GM21723 (cell line): Measurements from ENCODE around the gene MYL5.
"Not testable (repeated sequence)": the region's sequence is repeated elsewhere in the genome, so short reads cannot be mapped to it uniquely, and the experiment has no call there.

ENCODE experiments used
- ATAC-seq: cut with Tn5 transposase; IDR thresholded peaks from one replicate; pipeline ENCODE4 v1.9.1; 2021; ENCODE audit warnings: mild to moderate bottlenecking, moderate library complexity; ENCODE audit not compliant: unreplicated experiment

MYL5 gene

DNA sequence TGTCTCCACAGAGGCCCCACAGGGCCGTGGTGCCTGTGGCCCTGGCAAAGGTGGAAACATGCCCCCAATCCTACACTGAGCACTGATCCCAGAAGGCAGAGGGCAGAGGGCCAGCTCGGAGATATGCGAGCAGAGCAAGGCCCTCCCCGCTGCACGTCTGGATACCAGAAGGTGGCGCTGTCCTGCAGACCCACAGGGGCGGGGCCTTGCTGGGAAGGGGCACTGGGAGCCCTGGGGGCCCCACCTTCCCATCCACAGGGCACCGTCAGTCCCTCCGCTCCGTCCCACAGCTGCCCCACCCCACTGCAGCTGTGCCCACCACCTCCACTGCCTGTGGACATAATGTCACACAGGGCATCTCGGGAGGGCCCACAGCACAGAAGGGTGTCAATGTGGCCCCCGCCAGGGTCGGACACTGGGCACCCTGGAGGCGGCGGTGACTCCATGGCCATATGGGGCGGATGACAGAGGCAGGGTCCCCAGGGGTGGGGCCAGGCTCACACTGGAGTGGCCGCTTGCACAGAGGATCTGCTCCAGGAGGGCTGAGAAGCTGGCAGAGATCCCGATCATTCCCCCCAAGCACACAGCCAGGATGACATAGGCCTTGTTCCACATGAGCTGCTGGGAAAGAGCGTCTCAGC lies 9.8 kb downstream of the MYL5 start:
- ATAC-seq: no peak

DNA sequence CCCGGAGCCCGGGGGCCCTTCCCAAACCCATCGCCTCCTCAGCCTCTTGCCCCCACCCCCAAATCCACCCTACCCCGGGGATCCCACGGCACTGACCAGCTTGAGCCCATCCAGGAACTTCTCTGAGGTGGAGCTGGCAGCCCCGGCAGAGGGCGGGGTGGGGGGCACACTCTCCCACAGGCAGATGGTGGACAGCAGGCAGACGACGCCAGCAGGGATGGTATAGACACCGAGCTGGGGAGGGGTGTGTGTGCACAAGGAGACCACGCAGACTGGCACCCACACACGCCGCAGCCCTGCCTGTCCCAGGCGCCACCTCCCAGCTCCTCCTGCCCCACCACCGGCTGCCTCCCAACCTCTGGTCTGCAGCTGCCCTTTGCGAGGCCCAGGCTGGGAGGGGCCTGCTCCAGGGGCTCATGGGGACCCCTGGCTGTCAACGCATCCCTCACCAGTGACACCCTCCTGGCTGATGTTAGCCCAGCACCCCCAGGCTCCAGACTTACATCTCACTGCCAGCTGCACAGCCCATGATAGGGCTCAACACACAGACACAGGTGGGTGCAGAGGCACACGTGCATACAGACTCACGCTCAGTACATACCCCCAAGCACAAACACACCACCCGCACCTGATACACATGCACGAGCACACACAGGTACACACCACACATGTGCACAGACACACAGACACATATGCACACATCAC lies 10.4 kb downstream of the MYL5 start:
- ATAC-seq: no peak

GRCh38 chr4:685679-686412 lies 11.5 kb downstream of the MYL5 start:
- no peak for ATAC-seq

- no peak for ATAC-seq
Measured at GRCh38 chr4:686413-687040, 12.2 kb downstream of the MYL5 start.

DNA sequence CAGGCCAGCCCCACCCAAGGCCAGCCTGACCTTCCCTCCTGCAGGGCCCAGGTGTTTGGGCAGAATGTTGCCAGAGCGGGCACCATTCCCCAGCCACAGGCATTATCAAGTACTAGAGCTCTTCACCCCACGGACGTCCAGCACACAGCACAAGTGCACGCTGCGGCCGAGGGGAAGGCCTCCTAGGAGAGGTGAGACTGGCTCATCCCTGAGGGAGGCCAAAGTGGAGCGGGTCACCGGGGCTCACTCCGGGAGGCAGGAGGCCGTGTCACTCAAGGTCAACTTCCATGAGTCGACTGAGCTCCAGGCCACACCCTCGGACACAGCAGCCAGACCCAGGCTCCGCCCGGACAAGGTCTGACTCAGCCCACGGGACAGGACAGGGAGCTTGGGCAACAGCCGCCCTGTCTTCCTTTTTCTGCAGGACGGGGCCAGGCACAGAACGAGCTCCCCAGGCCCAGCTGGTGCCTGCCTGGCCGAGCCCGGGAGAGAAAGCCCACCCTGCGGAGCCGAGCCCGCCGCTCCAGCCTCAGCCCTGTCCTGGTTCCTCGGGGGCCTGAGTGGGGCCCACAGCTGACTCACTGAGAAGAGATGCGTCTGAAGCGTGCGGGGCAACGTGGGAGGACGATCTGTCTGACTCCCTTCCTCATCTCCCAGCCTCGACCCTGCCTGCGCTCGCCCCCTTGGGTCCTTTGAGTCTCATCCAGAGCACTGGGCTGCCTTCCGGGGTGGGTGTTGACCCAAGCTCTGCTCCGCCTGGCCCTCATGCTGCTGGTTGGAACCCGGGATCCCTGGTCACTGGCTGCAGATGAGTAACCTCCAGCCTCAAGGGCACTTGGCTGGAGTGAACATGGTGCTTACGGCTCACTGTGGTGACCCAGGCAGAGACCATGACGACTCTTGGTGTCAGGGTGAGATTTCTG lies 13.0 kb downstream of the MYL5 start:
- ATAC-seq: no peak

DNA sequence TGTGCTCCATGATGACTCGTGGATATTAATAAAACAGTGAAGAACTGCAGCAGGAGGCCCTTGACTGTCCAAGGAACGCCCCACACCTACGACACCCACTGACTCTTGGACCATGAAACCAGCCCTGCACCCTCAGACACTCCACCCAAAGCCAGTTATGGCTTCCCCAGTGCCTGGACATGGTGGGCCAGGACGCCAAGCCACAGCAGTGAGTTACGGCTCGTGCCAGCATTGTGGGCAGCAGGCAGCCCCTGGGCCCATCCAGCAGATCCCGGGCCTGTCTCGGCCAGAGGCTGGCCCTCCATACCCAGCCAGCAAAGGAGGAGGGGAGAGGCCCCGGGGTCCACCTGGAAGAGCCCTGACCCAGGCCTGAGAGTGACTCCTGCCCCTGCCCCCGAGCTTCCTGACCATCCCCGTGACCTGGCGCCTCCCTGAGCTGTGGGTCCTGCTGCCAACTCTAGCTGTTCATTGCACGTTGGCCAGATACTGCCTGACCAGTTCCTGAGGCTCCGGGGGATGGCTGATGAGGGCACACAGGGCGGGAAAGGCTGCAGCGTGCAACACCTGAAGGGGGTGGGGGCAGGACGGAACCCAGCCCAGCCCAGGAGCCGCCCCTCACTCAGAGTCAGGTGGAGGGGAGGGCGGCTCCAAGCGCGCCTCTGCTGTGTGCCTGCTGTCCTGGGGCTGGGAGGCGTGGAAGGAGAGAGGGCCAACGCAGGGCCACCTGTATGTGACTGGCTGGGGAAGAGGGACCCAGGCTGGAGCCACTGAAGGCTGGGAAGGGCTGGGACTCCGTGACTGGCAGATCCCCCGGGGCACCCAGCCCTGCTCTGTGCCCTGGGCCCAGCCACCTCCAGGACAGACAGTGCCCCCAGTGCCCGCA lies 13.9 kb downstream of the MYL5 start:
- ATAC-seq: no peak

GRCh38 chr4:688854-689681 lies 14.7 kb downstream of the MYL5 start, which contains the start of gene SLC49A3:
TSS of gene SLC49A3 (minus strand) at chr4:689151. CDS start at chr4:689127, 24 bp downstream.
- no peak for ATAC-seq

GRCh38 chr4:689723-690122 lies 15.4 kb downstream of the MYL5 start:
- no peak for ATAC-seq

DNA sequence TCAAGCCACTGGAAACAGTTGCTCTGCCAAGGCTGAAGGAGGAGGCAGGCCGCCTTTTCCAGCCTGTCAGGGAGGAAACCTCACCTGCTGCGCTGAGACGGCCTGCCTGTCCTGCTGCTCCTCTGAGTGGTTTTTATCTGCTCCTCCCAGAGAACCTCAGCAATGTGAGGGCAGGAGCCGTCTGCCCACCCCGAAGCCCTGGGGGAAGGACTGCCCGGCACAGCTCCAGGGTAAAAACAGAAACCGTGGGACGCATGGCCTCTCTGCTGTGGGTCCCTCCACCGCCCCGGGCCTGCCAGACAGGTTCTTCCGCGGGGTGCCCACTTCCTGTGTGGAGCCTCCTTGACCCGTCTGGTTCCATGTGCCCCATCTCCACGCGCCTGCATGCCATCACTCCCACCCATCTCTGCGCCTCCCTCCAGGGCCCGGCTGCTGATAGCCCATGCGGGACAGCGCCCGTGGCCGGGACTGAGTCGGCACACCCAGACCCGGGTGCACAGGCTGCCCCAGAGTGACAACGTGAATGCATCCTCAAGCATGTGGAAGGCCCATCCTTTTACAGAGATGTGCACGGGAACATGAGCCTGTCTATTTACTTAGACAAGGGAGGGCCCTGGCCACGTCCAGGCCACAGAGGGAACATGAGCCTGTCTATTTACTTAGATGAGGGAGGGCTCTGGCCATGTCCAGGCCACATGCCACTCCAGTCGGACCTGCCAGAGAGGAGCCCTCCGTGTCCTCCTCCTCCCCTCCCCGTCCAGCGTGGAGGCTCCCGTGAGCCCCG lies 18.6 kb downstream of the MYL5 start:
- ATAC-seq: no peak

DNA sequence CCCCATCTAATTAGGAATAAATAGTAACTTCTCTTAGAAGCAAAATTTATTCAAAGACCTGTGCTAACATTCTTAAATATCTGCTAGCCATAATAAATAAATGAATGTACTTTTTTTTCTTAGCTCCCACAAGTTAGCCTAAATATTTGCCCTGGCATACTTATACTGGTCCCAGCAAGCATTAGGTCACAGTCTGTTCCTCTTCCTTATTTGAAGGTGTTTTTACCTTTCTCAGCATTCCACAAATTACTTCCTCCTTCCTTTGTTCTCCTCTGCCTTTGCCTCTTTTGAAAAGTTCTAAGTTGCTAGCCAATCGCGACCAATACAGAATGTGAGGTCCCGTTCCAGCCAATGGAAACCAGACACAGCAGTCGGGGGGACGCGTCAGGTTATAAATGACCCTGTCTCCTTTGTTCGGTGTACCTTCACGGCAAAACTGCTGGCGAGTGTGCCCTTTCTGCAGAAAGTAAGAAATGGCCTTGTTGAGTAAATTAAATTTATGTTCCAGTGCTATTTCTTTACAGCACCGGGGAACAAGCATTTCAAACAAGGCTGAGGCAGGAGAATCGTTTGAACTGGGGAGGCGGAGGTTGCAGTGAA lies 20.1 kb downstream of the MYL5 start:
- not testable (repeated sequence) for ATAC-seq

DNA sequence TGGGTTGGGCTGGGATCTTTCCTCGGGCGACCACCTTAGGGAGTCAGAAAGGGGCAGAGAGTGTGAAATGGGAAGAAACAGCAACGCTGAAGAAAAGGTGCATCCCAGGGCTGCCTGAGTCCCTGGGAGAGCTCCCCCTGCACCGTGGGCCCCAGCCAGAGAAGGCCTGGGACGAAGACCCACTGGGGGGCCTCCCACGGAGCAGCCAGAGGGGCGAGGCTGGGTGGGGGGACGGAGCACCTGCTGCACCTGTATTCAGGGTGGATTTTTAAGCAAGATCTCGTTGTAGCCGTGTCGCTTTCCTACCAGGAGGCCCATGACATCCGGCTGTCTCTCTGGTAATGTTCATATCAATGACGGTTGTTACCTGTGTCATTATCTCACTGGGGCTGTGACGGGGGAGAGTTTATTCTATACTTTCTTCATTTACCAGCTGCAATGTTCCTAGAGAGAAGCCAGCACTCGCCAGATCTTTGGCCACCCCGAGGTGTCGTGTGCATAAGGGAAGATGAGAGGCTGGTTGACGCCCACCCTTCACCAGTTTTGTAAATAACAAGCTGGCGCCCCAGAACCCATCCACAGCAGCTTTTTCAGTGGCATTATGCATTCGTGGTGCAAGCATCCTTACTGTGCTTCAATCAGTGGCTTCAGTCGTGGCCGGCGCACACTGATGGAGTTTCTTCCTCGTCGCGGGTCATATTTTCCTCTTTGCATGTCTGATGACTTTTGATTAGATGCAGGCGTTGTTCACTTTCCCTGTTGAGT lies 25.7 kb downstream of the MYL5 start:
- ATAC-seq: no peak

- ATAC-seq: no peak
Measured at GRCh38 chr4:700587-701264, 26.4 kb downstream of the MYL5 start.

DNA sequence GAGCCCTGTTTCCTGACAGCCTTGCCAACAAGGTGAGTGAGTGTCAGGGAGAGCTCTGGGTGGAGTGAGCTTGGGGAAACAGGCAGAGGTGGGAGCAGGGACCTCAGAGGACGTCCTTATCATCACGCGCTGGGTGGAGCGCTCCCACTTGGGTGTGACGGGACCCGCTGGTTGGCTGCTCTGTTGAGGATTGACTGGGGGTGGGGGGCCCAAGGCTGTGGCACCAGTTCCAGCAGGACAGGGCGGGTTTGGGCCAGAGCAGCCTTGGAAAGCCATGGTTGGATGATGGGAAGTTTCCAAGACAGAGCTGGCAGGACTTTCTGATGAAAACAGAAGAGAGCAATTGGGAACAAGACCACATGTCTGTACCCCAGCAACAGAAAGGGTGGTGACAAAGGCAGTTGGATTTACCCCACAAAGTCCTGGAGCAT lies 28.3 kb downstream of the MYL5 start:
- no peak for ATAC-seq

- ATAC-seq: no peak
Measured at GRCh38 chr4:703336-704197, 29.2 kb downstream of the MYL5 start.
